NCI-H146 treated with DMSO at 0.1 percent for 48 hours (cell line): ENCODE data around the gene LSM12.
"Not testable (repeated sequence)": the region's sequence is repeated elsewhere in the genome, so short reads cannot be mapped to it uniquely, and the experiment has no call there.

Source experiments
- DNase-seq: peaks from one replicate; lab custom pipeline; 2025; ENCODE audit not compliant: unreplicated experiment; lab: John Stamatoyannopoulos, UW

Gene LSM12

GRCh38 chr17:44066204-44066930 is at the start of gene LSM12:
Gene LSM12, minus strand, starts transcription at chr17:44066671. Its CDS starts 84 bp downstream, at chr17:44066587.
- DNase-seq = peak; percentile 94

GRCh38 chr17:44115585-44116415 is 49.3 kb upstream of the LSM12 start:
- DNase-seq = no peak

GRCh38 chr17:44113868-44114840 is 47.7 kb upstream of the LSM12 start:
- DNase-seq = no peak

- no peak for DNase-seq
Measured at GRCh38 chr17:44113382-44113781, 46.9 kb upstream of the LSM12 start.

GRCh38 chr17:44112284-44113280 is 46.1 kb upstream of the LSM12 start:
- DNase-seq = no peak

GRCh38 chr17:44111777-44112176 is 45.3 kb upstream of the LSM12 start:
- no peak for DNase-seq

GRCh38 chr17:44110823-44111633 is 44.6 kb upstream of the LSM12 start:
- DNase-seq = peak; percentile 85

- DNase-seq = no peak
Measured at GRCh38 chr17:44110011-44110686, 43.7 kb upstream of the LSM12 start.

GRCh38 chr17:44109312-44109630 is 42.8 kb upstream of the LSM12 start:
- no peak for DNase-seq

- no peak for DNase-seq
Measured at GRCh38 chr17:44108440-44109311, 42.2 kb upstream of the LSM12 start.

GRCh38 chr17:44106801-44107200 is 40.3 kb upstream of the LSM12 start:
- DNase-seq = no peak

GRCh38 chr17:44105941-44106340 is 39.5 kb upstream of the LSM12 start:
- no peak for DNase-seq

- DNase-seq = no peak
Measured at GRCh38 chr17:44105483-44105882, 39.0 kb upstream of the LSM12 start.

GRCh38 chr17:44102849-44103622 is 36.6 kb upstream of the LSM12 start:
- no peak for DNase-seq

- DNase-seq = not testable (repeated sequence)
Measured at GRCh38 chr17:44101858-44102257, 35.4 kb upstream of the LSM12 start.

- DNase-seq = no peak
Measured at GRCh38 chr17:44097110-44097958, 30.9 kb upstream of the LSM12 start.
